ENCODE measurements around the gene SYNPO2.
"Not testable (repeated sequence)": the region's sequence is repeated elsewhere in the genome, so short reads cannot be mapped to it uniquely, and the experiment has no call there.

SYNPO2 gene

DNA sequence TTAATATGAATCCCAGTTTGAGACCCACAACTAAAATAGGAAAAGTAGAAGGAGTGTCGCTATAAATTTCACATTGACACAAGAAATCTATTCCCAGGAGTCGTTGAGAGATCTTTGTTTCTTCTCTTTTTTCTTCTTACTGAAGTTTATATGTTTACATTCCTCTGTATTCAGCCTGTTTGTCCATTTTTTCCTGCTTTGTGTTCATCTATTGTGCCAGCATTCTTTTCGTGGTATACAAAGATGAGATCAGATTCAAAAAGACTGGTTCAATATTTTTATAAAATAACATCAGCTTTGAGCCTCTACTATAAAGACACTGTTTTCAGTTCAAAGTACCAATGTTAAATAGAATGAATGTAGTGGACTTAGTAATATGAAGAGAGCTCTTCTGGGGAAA lies 151.6 kb downstream of the SYNPO2 start:
- TF ChIP-seq, protein P1, sequence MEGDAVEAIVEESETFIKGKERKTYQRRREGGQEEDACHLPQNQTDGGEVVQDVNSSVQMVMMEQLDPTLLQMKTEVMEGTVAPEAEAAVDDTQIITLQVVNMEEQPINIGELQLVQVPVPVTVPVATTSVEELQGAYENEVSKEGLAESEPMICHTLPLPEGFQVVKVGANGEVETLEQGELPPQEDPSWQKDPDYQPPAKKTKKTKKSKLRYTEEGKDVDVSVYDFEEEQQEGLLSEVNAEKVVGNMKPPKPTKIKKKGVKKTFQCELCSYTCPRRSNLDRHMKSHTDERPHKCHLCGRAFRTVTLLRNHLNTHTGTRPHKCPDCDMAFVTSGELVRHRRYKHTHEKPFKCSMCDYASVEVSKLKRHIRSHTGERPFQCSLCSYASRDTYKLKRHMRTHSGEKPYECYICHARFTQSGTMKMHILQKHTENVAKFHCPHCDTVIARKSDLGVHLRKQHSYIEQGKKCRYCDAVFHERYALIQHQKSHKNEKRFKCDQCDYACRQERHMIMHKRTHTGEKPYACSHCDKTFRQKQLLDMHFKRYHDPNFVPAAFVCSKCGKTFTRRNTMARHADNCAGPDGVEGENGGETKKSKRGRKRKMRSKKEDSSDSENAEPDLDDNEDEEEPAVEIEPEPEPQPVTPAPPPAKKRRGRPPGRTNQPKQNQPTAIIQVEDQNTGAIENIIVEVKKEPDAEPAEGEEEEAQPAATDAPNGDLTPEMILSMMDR (IDR thresholded peaks at IDR 0.05; ENCODE audit: low read length, missing control alignments): no peak
- H3K4me3 ChIP-seq (replicated peaks; ENCODE audit: low read depth, low read length): no peak overlapping the region
- DNase-seq (ENCODE audit: low read depth): no peak

DNA sequence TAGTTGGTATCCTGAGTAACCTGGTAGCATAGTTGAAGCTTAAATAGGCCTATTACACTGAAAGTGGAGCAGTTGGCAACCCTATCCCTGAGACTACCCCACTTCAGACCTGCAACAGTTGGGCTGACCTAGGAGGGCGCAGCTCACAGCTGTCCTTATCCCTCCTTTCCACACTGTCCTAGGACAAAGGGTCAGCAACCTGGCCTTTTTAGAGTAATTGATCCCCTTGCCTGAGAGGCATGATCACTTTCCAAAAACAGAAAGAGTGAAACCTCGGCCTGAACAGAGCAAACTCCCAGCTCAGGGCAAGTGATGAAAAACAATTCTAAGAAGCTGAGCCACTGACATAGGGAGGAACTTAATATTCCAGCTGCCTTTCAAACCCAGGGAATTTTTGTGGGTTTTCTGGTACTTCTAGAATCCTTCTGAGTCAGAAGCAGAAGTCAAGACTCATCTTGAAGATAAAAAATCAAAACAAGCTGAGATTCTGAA lies 152.1 kb downstream of the SYNPO2 start:
- TF ChIP-seq, protein P1 (IDR thresholded peaks at IDR 0.05; ENCODE audit: low read length, missing control alignments): no peak
- H3K4me3 ChIP-seq (replicated peaks; ENCODE audit: low read depth, low read length): no peak overlapping the region
- peak; percentile 69 for DNase-seq (ENCODE audit: low read depth)

DNA sequence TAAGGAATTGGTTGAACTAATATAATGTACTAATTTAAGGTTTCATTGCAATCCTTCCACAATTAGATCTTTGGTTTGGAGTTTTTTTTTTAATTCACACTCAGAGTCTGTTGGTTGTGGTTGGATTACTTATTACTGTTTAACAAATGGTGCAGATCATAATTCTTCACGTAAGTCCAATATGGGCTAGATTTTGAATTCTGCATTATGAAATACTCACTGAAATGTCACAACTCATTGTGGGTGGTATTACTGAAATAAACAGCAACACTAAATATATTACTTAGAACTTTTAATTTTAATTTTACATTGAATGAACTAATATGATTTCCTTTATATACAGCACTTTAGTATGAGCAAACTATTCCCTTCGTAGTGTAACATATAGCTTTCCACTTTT lies 152.7 kb downstream of the SYNPO2 start:
- H3K4me3 ChIP-seq (replicated peaks; ENCODE audit: low read depth, low read length): no peak overlapping the region
- TF ChIP-seq, protein P1 (IDR thresholded peaks at IDR 0.05; ENCODE audit: low read length, missing control alignments): no peak
- no peak for DNase-seq (ENCODE audit: low read depth)

DNA sequence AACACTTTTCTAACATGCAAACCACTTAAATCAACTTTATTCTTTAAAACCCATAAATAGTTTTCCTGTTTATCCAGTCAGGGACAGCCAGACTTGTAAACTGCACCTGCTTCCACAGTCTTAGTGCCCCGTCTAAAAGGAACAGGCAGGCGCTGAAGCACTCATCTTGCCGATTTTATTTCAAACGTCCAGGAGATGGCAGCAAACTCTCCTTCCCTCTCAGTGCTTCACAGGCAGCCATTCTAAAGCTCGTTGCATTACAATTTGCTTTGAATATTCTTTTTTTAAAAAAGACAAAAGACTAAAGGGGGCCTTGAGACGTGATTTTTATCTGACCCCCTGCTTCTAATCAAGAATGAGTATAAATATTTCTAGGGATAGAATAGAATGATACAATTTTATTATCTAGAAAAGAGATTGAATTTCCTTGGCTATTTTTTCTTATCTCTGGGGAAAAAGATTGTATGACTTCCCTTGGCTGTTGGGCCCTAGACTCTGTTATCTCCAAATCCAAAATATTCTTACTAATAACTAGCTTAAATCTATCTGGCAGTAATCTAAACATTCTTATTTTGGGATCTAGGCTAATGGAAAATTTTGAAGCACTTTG lies 153.4 kb downstream of the SYNPO2 start:
- TF ChIP-seq, protein P1 (IDR thresholded peaks at IDR 0.05; ENCODE audit: low read length, missing control alignments): peak; percentile 67
- H3K4me3 ChIP-seq (replicated peaks; ENCODE audit: low read depth, low read length): no peak overlapping the region
- DNase-seq (ENCODE audit: low read depth): peak; percentile 88

DNA sequence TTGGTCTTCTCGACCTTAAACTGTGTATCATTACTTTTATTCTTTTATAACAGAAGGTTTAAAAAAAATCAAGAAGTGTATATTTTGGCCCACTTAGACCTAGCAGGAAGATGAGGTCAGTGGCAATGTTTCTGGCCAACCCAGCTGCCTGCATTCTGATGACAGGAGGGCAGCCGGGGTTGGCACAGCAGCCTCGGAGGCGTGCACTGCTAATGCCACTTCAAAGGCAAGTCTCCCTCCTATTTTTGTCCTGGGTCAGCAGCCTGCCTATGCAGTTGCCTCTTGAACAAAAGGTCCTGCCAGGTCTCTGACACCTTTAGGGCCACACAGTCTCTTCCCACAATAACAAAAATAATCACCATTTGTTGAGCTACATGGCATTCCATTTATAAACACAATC lies 157.6 kb downstream of the SYNPO2 start:
- DNase-seq (ENCODE audit: low read depth): no peak
- H3K4me3 ChIP-seq (replicated peaks; ENCODE audit: low read depth, low read length): no peak overlapping the region
- TF ChIP-seq, protein P1 (IDR thresholded peaks at IDR 0.05; ENCODE audit: low read length, missing control alignments): no peak

DNA sequence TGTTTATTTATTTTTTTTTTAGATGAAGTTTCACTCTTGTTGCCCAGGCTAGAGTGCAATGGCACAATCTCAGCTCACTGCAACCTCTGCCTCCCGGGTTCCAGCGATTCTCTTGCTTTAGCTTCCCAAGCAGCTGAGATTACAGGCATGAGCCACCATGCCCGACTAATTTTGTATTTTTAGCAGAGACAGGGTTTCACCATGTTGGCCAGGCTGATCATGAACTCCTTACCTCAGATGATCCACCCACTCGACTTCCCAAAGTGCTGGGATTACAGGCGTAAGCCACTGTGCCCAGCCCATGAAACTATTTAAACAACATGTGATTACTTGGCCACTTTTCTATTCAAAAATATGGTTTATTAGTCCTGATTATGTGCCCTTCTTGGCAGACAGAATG lies 158.4 kb downstream of the SYNPO2 start:
- H3K4me3 ChIP-seq (replicated peaks; ENCODE audit: low read depth, low read length); DNase-seq (ENCODE audit: low read depth): not testable (repeated sequence)

DNA sequence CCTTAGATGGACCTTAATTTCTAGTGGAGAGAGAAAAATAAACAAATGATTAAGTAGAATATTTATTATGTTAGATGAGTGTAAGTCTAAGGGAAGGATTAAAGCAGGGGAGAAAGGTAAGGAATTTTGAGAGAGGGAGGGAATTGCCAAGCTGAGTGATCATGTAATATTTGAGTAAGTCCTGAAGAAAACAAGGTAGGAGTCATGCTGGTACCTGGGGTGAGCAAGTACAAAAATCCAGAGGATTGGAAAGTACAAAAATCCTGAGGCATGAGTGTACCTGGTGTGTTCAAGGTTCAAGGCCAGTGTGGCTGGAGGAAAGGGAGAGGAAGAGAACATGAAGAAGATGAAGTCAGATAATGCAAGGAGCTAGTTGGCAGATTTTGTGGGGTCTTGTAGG lies 159.8 kb downstream of the SYNPO2 start:
- no peak for DNase-seq (ENCODE audit: low read depth)
- H3K4me3 ChIP-seq (replicated peaks; ENCODE audit: low read depth, low read length): no peak overlapping the region
- TF ChIP-seq, protein P1 (IDR thresholded peaks at IDR 0.05; ENCODE audit: low read length, missing control alignments): no peak
